ENCODE data around the gene ANO2.

The ANO2 gene

DNA sequence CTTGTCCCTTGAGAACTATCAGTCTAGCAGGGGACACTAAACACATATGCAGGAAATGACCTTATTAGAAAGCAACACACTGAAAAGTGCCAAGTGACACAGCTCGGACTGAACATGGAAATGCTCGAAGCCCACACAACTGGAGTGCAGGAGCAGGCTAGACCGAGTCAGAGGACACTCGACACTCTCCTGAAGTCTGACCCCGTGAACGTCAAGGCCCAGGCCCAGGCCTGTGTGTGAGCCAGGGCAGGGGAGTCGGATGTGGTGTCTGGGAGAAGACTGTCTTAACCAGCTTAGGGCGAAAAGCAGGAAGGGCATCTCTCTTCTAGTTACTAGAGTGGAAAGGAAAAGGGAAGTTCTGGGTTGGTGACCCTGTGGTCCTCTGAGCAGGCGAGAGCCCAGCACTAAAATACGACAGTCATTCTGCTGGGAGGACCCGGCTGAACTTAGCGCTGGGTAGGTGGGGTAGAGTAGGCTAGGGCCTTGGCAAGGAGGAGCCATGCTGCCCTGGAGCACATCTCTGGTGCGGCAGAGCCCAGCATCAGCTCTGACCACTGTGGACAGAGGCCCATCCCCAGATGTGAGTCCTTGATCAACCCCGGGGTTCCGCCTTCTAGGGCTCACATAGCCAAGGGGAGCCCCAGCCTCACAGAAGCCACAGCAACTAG lies 420.2 kb downstream of the ANO2 start:
- DNase-seq = no peak

DNA sequence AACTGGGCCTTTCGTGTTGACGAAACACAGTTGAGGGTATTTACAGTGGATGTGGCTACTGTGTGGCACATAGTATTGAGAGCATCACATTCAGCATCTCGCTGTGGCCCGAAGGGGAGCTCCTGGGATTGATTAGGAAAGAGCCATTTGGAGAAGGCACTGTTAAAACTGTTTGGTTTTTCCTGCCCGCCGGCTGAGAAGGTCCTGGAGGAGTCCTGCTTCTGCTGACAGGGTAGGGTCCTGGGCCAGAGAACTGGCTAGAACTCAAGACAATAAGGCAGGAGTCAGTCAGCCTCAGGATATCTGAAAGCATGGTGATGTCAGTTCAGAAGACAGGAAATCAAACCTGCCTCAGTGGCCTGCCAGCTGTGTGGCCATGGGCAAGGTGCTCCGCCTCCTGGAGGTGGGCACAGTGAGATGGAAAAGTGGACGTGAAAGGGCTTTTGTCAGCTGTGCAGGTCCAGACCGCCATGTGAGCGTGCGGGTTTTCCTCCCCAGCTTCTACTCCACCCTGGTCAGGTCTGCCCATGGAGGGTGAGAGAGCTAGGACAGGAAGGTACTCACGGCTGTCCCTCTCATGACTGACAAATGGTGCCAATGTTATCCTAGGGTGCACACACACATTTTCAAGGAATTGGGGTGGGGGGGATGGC lies 420.8 kb downstream of the ANO2 start:
- DNase-seq = no peak

DNA sequence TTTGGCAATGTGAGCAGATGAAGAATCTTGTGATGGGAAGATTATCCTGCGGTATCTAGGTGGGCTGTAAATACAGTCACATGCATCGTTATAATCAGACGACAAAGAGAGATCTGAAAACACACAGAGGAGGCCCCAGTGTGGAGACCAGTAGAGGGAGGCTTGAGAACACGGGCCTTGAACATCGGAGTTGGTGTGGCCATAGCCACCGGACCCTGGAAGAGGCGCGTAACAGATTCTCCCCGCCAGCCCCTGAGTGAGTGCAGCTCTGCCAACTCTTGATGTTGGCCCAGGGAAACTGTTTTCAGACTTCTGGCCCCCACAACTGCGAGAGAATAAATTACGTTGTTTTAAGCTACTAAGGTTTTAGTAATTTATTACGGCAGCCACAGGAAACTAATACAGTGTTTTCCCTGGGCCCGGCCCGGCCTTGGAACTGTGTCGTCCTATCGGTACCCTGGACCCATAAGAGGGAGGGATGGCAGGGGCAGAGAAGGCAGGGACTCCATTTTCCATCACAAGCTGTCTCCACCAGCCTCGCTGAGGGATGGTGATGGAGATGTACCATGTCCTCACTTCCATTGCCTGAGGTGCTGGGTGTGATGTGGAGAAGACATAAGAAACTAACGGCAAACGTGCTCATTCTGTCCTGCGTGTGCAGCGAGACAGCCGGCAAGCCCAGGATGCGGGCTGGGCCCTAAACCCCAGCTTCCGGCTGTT lies 421.5 kb downstream of the ANO2 start:
- no peak for DNase-seq

DNA sequence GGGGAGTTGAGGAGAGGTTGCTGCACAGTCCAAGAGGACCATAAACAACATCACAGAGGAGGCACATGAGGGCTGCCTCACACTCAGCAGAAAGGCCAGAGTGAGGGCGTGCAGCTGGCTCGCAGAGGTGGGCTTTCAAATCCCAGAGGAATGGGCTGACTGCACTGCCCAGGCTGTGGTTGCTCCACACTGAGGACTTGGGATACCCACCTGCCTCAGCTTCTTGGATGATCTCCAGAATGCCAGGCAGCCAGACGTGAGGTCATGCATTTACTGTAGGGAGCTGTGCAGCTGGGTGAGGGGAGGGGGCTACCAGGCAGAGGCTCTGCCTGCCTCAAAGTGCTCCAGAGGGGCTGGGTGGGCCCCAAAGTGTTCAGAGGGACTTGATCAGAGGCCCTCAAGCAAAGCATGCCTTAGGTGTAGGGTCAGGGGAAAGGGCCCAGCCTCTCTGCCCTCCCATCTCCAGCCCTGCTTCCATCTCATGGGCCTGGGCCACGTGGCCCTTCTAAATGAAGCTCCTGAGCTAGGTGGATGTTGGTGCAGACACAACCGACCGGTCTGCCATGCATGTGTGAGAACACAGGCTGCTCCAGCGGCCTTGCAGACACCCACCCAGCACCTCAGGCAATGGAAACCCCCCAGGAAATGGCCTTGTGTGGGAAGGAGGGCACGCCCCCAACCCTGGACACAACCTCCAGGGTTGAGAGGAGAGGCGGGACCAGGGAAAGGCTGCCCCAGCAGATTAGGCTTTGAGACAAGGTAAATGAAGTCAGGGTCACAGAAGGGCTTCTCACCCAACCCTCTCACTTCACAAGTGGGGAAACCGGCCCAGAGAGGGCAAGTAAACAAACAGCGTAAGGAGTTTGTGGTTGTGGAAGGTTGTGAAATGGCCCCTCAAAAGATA lies 422.4 kb downstream of the ANO2 start:
- no peak for DNase-seq

DNA sequence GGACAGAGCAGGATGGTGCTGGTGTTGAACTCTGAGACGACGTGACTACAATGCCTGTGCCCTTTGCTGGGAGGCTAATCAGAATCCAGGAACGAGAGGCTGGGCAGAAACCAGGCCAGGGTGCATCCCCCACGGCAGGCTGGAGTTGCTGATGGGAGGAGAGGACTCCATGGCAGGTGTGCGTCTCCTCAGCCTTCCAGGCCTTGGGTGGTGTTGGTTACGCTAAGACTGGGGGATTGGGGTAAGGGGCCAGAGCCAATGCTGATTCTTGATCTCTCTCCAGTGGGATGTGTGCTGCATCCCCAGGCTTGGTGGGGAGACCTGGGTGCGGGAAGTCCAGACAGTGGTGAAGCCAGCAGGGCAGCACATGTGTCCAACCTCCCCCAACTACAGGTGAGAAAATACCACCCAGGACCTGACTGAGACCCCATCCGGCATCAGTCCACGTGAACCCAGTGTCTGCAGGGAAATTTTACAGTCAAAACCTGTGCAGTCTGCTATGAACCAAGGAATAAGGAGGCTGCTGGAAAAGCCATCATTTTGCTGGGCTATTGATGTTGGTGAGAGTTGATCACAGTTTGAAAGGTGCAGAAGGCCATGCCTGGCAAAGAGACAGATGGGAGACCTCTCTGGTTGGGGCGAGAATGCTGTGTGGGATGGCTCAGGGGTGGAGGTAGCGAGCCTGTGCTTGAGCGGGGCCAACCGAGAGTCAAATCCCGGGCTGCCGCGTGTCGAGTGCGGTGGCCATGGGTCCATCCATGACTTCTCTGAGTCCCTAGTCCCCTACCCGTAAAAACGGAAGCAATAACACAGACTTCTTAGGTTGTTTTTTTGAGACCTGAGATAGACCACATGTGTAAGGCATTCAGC lies 423.4 kb downstream of the ANO2 start:
- no peak for DNase-seq

DNA sequence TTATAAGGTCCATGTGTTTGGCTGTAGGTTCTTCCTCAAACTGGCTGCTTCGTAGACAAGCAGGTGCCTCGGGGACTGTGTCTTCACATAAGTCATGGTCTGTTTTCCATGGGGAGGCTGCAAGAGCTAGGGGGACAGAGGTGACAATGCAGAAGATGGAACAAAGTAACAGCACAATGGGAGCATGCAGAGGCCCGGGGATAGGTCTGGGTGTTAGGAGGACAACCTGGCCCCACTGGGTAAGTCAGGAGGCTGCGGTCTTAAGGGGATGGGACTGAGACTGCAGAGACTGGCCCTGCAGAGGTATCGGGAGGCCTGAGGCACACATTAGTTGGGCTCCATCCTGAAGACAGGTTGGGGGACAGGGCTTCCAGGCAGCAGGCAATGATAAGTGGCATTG lies 424.2 kb downstream of the ANO2 start:
- no peak for DNase-seq

DNA sequence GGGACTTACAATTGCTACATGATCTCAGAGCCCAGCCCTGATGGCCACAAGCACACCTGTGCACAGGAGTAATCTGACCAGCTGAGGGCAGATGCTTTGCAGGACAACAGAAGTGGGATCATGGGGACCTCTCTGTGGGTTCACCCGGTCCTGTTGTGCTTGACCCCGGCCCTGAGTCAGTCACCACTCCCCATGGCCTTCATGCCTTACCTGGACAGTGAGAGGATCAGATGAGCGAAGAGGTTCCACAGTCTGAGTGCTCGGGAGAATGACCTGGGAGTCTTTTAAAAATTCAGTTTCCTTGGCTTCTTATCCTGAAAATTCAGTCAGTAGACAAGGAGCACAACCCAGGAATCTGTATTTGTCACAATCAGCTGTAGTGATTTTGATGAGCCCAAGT lies 425.0 kb downstream of the ANO2 start:
- no peak for DNase-seq

DNA sequence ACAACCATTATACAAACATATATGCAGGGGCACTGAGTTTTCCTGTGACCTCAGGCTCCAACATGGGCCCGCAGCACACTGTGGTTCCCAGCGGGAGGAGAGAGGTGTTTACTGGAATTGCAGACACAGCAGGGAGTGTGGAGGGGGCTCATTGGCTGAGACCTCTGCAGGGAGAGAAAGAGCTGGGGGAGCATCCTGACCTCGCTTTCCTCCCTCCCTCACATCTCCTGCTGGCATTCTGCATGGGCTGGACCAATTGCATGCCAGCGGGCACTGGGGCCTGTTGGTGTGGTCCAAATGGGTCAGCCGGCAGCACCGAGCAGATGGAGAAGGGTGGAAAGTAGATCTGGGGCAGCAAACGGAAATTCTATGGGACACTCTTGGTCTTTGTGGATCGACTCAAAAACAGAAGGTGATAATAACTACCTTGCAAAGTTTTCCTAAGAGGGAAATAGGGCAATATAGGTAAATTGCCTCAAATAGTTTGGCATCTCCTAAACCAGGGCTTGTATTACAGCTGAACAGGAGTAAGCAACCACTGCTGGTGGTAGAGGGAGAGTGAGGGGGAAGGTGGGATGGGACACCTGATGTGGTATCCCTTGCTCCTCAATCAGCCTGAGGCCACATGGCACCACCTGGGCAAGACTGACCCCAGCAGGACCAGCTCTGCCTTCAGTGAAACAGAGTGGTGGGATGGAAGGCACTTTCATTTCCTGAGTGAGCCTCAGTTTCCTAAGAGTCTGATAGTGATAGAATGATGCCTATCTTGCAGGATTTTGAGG lies 426.3 kb downstream of the ANO2 start:
- DNase-seq = no peak

DNA sequence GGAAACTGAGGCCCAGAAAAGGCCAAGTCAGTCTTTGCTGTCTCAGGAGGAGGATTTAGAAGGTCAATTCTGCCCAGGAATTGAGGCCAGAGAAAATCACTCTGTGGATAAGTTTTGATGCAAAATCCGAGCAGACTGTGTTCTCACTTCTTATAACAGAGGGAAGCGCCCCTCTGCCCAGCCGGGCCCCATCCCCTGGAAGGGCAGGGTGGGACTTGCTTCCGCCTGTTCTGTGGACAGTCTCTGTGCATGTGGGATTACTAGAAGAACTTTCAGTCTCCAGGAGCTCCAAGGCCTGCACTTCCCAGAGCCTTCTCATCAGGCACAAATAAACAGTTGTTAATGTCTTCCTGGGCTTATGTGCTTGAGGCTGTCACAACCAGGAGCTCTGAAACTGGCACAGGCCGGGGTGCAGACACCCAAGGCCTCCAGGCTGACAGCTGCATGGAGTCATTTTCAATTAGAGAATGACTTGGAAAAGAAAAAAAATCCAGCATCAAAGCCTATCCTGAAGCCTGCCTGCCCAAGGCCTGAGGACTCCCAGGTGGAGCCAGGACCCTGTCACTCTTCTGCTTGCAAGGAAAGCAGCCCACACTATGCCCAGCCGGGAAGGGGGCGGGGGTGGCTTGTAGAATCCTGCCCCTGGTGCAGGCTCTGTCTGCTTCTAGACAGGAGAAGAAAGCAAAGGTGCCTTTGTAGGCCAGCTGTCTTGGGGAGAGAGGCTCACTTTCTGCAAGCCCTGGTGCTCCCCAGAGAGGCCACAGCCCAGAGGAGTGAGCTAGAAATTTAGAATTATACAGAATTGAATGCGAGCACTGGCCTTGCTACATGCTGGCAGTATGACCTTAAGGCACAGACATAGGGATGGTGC lies 428.5 kb downstream of the ANO2 start:
- DNase-seq = no peak

DNA sequence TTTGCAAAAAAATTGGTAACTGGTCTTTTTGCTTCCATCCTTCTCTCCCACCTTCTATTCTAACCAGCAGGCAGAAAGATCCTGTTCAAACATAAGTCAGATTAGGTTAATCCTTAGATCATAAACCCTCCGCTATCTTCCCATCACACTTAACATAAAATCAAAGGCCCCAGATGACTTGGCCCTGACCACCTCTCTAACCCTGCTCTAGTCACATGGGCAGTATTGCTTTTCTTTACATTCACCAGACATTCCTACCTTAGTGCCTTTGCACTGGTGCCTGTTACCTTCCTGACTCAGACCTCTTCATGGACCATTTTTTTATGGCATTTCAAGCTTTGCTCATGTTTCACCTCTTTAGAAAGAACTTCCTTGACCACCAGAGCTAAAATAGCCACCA lies 429.6 kb downstream of the ANO2 start:
- no peak for DNase-seq

DNA sequence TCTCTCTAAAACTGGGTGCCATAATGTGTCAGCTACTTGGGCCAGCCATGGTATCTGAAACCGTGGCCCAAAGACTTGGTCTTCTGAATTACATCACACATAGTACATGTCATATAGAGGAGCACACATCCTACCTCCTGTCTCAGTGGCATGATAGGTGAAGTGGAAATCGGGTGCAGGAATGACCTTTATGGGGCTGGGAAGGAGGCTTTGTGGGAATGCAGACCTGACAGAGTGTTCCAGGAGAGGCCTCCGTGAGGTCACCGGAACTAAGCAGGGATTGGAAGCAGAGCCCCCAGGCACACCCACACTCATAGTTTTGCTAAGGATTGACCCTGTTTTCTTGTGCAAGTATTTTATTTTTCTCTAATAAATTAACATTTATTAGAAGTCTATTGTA lies 430.5 kb downstream of the ANO2 start:
- DNase-seq = no peak

DNA sequence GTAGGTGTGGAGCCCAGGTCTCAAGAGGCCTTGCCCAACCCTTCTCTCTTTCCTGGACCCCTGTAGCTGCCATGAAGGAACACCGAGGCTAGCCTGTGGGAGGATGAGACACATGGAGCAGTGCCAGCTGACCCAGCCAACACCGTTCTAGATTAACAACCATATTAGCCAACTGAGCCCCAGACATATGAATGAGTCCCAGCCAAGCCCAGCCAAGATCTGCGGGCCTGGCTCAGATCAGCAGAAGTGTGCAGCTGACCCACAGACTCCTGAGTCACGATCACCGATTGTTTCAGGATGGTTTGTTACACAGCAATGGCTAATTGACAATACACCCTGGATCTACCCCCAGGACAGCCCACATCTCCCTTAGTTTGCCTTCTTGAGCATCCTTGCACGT lies 431.0 kb downstream of the ANO2 start:
- no peak for DNase-seq

DNA sequence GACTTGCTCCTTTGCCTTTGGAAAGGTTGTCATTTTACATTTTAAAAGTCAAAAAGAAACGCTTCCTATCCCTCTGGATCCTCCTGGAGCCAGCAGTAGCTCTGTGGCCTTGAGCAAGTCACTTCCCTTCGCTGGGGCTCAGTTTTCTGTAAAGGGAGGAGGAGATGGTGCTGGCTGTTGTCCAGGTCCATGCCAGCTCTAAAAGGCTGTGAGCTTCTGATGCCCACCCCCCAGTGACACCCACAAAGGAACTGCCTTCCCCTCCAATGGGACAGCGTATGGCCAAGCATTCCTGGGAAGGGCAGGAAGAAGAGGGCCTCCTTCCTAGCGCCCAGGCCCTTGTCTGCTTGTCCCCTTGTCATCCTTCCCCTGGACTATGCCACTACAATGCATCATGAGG lies 431.7 kb downstream of the ANO2 start:
- DNase-seq = no peak
